Effector memory CD8-positive, alpha-beta T cell (primary cell): ENCODE measurements around the gene SNORC.

ENCODE experiments used
- ATAC-seq: fragments of 150-1000 bp; cut with Tn5 transposase; replicated peaks from 2 replicates; pipeline ENCODE4 v1.10.0; 2021; ENCODE audit warnings: mild to moderate bottlenecking, moderate library complexity
- DNase-seq, 3 experiments: peaks; one replicate each; pipeline ENCODE4 v3.0.0; 2021
- H3K27ac Mint-ChIP-seq, 2 donors: one replicate each; pipeline ENCODE4 v1.8.0; 2022; ENCODE audit warnings: mild to moderate bottlenecking in 2 of 2, mixed read lengths in 2 of 2, moderate library complexity in 2 of 2
- H3K27me3 Mint-ChIP-seq, 2 donors: one replicate each; pipeline ENCODE4 v1.8.0; 2022; ENCODE audit warnings: mixed read lengths in 2 of 2
- H3K36me3 Mint-ChIP-seq: one replicate; pipeline ENCODE4 v1.8.0; 2022; ENCODE audit warnings: mild to moderate bottlenecking, moderate library complexity, mixed read lengths; ENCODE audit not compliant: insufficient read depth
- H3K4me1 Mint-ChIP-seq, 2 donors: one replicate each; pipeline ENCODE4 v1.8.0; 2022; ENCODE audit warnings: low read depth in 2 of 2, mixed read lengths in 2 of 2
- H3K4me3 Mint-ChIP-seq, 2 donors: one replicate each; pipeline ENCODE4 v1.8.0; 2022; ENCODE audit warnings: mild to moderate bottlenecking in 2 of 2, mixed read lengths in 2 of 2, moderate library complexity in 2 of 2
- H3K9me3 Mint-ChIP-seq, 2 donors: one replicate each; pipeline ENCODE4 v1.8.0; 2022; ENCODE audit warnings: mixed read lengths in 2 of 2

SNORC gene

DNA sequence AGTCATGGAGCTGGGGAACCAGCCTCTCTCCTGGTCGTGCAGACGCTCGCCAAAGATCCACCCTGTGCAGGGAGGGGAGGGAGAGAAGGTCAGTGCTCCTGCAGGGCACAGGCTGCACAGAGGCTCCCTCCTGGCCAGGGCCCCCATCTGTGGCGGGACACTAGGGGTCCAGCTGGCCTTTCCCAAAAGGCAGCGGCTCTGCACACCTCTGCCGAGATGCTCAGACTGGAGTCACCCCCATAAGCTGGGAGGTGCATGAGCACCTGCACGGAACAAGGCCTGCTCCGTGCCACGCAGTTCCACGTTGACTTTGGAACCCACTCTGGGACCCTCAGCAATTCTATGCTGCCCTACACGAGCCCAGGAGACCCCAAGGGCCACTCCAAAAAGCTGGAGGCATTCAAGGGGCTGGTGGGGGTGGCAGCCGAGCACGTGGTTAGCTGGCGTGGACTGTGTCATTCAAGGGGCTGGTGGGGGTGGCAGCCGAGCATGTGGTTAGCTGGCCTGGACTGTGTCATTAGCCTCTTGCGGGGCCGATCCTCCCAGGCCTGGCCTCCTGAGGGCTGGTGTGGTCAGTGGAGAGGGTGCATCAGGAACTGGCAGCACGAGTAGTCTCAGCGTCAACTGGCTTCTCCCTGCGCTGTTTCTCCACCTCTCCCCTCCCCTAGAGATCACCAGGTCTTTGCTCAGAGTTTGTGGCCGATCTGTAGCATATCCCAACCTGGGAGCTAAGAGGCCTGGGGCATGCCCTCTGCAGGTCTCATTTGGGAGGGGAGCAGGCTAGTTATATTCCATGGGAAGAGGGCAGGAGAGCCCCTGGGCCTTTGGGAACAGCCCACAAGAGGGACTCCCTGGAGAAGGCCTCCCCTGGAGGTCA, 9.8 kb downstream of the SNORC start:
- ATAC-seq (no peak), DNase-seq (no peak)
- Mint-ChIP-seq H3K4me3 (no peak overlapping the region), H3K27me3 (peaks cover 9 to 33% of the 10 kb centered on the region in 2 donors), H3K27ac (no peak overlapping the region), H3K9me3 (no peaks in the 10 kb centered on the region), H3K36me3 (no peaks in the 10 kb centered on the region), H3K4me1 (peaks cover 8% of the 10 kb centered on the region in 2 donors)

DNA sequence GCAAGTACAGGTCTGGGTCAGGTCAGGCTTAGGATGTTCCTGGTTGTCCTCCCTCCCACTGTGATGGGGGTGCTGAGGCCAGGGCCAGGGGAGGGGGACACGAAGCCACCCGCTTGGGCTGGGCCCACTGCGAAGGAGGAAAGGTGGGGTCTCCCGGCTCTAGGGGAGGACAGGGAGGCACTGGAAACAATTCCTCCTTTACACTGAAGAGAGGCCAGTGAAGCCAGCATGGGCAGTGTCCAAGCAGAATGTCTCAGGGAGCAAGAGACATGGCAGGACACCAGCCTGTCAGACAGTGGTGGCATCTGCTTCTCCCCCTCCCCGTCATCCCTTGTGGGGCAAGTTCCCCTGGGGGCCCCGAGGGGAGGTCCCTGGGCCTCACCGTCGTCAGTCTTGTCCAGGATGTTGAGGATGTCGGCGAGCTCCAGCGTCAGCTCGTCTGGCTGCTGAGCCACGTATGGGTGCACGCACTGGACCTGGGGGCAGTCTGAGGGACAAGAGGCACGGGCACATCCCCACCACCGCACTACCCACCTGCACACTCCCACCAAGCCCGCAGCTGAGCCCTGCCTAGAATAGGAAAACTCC, 10.8 kb downstream of the SNORC start:
- Mint-ChIP-seq H3K4me3 (no peak overlapping the region), H3K4me1 (no peaks in the 10 kb centered on the region), H3K27ac (no peak overlapping the region), H3K9me3 (no peaks in the 10 kb centered on the region), H3K36me3 (no peaks in the 10 kb centered on the region), H3K27me3 (peaks cover 0 to 23% of the 10 kb centered on the region in 2 donors)
- DNase-seq (no peak), ATAC-seq (no peak)

DNA sequence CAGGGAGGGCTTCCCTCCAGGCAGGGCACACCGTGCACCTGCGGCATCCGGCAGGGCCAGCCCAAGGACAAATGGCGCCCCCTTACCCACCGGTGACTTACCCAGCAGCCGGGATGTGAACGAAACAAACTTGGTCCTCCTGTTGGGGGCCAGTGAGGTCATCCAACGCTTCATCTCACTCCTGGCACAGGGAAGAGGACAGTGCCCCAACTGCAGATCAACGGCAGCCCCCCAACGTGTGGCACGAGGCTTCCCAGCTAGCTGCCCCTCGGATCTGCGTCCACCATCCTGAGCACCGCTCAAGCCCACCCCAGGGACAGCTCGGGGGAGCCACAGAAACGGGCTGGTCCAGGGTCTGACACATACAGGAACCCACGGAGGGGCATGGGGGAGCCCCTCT, 12.0 kb downstream of the SNORC start:
- H3K4me3 Mint-ChIP-seq = no peak overlapping the region
- no peak overlapping the region for H3K27ac Mint-ChIP-seq
- ATAC-seq (no peak), DNase-seq (no peak)
- H3K27me3 Mint-ChIP-seq = peaks cover 0 to 22% of the 10 kb centered on the region in 2 donors
- H3K36me3 Mint-ChIP-seq = no peaks in the 10 kb centered on the region
- H3K9me3 Mint-ChIP-seq = no peaks in the 10 kb centered on the region
- no peaks in the 10 kb centered on the region for H3K4me1 Mint-ChIP-seq

DNA sequence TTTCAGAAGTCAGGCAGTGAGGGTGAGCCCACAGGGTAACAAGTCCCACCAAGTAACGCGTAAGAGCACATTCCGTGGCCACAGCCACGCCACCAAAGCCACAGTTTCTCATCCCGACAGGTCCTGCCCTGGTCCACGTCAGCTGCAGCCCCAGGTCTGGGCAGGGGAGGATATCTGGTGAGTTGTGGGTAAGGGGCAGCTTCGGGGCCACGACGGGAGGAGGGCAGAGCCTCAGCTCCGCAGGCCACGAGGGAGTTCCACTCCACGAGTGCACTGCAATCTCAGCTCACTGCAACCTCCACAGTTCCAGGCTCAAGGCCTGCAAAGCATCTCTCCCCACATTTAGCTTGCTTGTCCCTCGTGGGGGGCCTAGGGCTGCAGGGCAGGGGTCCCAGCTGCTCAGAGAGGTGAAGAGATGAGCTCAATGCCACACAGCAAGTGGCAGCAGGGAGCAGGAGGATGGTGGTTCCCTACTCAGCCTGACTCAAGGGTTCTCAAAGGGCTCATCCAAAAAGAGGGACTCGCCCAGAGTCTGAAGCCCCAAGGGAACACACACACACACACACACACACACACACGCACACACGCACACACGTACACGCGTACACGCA, 12.5 kb downstream of the SNORC start:
- no peak for ATAC-seq
- DNase-seq = no peak
- H3K36me3 Mint-ChIP-seq = no peaks in the 10 kb centered on the region
- H3K4me3 Mint-ChIP-seq = no peak overlapping the region
- peaks cover 0 to 17% of the 10 kb centered on the region in 2 donors for H3K27me3 Mint-ChIP-seq
- H3K27ac Mint-ChIP-seq = no peak overlapping the region
- H3K4me1 Mint-ChIP-seq = no peaks in the 10 kb centered on the region
- H3K9me3 Mint-ChIP-seq = no peaks in the 10 kb centered on the region

DNA sequence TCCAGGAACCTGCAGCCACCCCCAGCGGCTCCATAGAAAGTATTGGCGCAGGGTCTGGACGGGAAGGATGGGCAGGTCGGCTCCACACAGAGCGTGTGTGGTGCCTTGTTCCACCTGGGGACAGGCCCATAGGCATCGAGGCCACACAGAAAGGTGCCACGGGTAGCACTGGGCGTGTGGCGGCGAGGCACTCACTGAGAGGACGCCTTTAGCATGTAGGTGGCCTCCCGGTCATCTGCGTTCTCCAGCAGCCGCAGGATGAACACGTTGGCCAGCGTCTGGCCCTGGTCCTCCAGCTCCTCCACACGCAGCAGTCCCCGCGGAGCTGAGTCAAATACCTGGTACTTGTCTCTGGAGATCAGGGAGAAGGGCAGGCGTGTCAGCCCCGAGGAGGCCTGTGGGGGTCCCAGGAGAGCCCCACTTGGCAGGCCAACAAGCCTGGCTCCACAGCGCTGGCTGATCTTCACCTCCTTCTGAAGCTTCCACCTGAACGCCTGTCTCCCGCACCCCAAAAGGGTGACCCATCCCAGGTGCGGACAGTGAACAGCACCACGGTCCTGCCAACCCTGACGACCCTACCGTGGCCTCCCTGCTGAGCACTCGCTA, 13.2 kb downstream of the SNORC start:
- no peaks in the 10 kb centered on the region for H3K4me1 Mint-ChIP-seq
- no peak overlapping the region for H3K4me3 Mint-ChIP-seq
- DNase-seq (no peak), ATAC-seq (no peak)
- H3K36me3 Mint-ChIP-seq = no peaks in the 10 kb centered on the region
- no peaks in the 10 kb centered on the region for H3K9me3 Mint-ChIP-seq
- peaks cover 0 to 11% of the 10 kb centered on the region in 2 donors for H3K27me3 Mint-ChIP-seq
- no peak overlapping the region for H3K27ac Mint-ChIP-seq

DNA sequence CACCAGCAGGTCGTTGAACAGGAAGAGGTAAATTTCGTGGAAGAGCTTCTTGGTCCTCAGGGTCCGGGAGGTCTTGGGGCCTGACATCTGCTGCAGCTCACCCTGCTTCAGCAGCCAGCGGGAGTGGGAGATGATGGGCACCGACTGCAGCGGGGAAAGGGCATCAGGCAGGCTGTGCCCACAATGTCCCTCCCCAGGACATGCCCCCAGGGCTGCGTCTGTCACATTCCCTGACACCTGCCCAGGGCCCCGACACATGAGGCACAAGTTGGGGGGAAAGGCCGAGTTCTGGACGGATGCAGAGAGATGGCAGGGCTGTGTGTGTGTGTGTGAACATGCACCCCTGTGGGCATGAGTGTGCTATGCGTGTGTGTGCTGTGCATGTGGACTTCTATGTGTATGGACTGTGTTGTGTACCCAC, 13.9 kb downstream of the SNORC start:
- no peaks in the 10 kb centered on the region for H3K9me3 Mint-ChIP-seq
- H3K36me3 Mint-ChIP-seq = no peaks in the 10 kb centered on the region
- H3K4me1 Mint-ChIP-seq = peaks cover 0 to 2% of the 10 kb centered on the region in 2 donors
- ATAC-seq (no peak), DNase-seq (no peak)
- no peak overlapping the region for H3K4me3 Mint-ChIP-seq
- H3K27me3 Mint-ChIP-seq = peaks cover 0 to 10% of the 10 kb centered on the region in 2 donors
- H3K27ac Mint-ChIP-seq = no peak overlapping the region

DNA sequence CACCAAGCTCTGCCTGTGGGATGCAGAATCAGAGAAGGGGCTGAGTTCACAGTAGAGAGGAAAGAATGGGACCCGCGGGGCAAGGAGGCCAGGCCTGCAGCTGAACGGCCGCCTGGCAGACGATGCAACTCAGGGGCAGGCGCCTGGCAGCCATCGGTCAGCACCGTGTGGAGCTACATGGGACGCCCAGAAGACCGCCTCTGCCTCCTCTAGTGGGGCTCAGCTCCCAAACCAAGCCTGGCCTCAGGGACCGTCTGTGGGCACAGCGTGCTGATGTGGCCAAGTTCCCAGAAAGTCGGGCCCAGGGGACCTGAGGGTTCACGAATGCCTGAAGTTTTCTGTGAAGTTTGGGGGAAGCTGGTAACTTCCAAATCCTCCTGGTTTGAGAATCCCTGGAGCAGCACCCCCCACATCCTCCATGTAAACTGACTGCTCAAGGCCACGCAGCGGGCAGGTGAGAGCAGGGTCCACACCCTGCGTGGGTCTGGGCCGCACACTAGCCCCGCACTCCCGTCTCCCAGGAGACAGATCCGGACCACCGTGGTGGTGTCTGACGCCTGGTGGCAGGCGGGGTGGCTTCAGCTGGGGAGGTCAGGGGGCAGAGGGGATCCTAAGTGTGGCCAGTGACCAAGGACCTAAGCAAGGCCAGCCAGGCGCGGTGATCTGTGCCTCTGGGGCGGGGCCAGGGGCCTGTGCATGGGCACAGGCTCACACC, 14.6 kb downstream of the SNORC start:
- Mint-ChIP-seq H3K36me3 (no peaks in the 10 kb centered on the region), H3K27ac (no peak overlapping the region)

DNA sequence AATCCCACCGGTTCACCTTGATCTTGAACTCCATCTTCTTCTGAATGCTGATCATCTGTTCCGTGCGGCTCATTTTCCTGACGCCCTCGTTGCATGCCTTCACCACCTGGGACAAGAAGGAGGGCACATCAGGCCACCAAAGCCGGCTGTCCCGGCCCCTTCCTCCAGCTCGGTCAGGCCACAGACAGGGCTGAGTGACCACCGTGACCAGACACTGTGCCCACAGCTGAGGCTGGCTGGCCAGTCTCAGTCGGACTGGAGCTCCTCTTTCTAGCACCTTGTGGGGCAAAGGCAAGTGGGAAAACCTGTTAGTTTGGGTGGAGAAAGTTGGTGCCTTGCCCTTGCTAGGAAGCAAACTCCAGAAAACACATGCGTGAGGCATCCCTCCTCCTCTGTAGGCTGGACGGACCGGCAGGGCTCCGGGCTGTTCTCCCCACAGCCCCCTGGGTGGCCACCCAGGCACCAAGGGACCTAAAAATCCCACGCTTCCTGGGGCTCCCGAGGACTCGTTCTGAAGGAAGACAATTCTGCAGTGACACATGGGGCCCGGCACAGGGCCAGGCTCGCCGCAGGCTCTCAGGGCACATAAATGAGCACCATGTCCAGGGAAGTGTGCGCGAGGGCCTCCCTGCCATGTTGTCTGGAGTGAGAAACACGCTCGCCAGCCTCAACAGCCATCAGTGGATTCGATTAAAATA, 15.3 kb downstream of the SNORC start:
- Mint-ChIP-seq H3K4me1 (peaks cover 0 to 2% of the 10 kb centered on the region in 2 donors), H3K27me3 (peaks cover 4 to 22% of the 10 kb centered on the region in 2 donors), H3K4me3 (no peak overlapping the region), H3K9me3 (no peaks in the 10 kb centered on the region), H3K36me3 (no peaks in the 10 kb centered on the region), H3K27ac (no peak overlapping the region)
- ATAC-seq (no peak), DNase-seq (no peak)

More for the DNA sequence above, 14.6 kb downstream of the SNORC start:
- Mint-ChIP-seq H3K9me3 (no peaks in the 10 kb centered on the region), H3K27me3 (peaks cover 0 to 15% of the 10 kb centered on the region in 2 donors), H3K4me1 (peaks cover 0 to 2% of the 10 kb centered on the region in 2 donors), H3K4me3 (no peak overlapping the region)
- ATAC-seq (no peak), DNase-seq (no peak)

DNA sequence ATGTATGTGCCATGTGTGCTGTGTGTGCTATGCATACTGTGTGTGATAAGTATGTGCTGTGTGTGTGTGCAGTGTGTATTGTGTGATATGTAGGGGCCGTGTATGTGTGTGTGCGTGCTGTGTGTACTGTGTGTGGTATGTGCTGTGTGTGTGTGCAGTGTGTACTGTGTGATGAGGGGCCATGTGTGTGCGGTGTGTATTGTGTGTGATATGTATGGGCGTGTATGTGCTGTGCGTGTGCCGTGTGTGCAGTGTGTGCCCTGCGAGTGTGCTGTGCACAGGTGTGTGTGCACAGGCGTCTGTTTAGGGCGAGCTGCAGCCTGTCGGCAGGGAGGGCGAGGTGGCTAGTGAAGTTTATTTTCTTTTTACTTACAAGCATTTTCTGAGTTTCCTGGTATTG, 16.1 kb downstream of the SNORC start:
- Mint-ChIP-seq H3K9me3 (no peaks in the 10 kb centered on the region), H3K4me3 (no peak overlapping the region)
- no peak for DNase-seq

DNA sequence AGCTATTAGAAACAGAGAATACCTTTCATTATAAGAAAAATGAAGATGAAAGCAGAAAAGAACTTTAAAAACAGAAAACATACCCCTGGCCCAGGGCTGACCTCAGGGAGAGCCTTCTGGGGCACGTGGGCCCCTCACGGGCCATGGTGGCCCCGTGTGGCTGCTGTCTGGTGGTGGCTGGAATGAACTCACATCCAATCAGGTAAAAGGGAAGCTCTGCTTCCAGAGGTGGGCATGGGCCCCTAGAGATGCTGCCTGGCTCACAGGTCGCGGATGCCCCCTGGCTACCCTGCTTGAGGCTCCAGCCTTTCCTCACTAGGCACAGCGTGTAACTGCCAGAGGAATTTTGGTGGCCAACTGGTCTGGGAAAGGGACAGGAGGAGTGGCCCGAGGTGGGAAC, 16.6 kb downstream of the SNORC start:
- Mint-ChIP-seq H3K27ac (no peak overlapping the region), H3K4me3 (no peak overlapping the region), H3K27me3 (peaks cover 16 to 34% of the 10 kb centered on the region in 2 donors), H3K9me3 (no peaks in the 10 kb centered on the region), H3K36me3 (no peaks in the 10 kb centered on the region), H3K4me1 (peaks cover 0 to 2% of the 10 kb centered on the region in 2 donors)
- ATAC-seq (no peak), DNase-seq (no peak)

More for the DNA sequence above, 16.1 kb downstream of the SNORC start:
- Mint-ChIP-seq H3K27ac (no peak overlapping the region), H3K36me3 (no peaks in the 10 kb centered on the region), H3K4me1 (peaks cover 0 to 2% of the 10 kb centered on the region in 2 donors), H3K27me3 (peaks cover 11 to 29% of the 10 kb centered on the region in 2 donors)
- ATAC-seq = no peak

DNA sequence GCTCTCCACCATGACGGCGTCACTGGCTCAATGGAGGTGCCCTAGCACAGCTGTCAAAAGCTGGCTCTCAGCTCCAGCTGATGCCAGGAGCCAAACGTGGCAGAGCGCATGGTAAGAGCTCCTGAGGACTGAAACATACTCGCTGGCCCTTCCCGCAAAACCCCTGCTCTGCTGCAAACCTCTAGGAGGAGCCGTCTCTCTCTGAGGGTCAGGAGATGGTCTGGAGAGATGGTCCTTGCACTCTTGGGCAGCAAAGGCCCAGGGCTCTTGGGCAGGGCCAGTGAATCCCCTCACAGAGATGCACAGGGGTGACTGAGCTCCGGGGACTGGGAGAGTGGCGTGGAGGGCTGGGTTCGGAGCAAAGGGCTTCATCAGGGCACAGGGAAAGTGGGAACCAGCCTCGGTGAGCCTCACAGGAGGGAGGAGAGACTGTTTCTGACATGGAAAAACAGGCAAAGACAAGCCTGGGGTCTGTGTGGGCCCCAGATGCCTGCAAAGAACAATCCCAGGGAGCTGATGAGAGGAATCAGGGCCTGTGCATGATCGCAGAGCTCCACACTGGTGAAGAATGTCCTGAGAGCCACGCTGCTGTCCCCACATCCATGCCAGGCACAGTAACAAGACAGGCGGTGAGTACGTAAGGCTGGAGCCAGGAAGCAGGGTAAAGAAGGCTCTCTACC, 17.2 kb downstream of the SNORC start:
- H3K36me3 Mint-ChIP-seq = no peaks in the 10 kb centered on the region
- H3K4me1 Mint-ChIP-seq = peaks cover 0 to 2% of the 10 kb centered on the region in 2 donors
- no peak for ATAC-seq
- no peaks in the 10 kb centered on the region for H3K9me3 Mint-ChIP-seq
- H3K27ac Mint-ChIP-seq = no peak overlapping the region
- H3K4me3 Mint-ChIP-seq = no peak overlapping the region
- DNase-seq = no peak
- H3K27me3 Mint-ChIP-seq = peaks cover 23 to 41% of the 10 kb centered on the region in 2 donors

DNA sequence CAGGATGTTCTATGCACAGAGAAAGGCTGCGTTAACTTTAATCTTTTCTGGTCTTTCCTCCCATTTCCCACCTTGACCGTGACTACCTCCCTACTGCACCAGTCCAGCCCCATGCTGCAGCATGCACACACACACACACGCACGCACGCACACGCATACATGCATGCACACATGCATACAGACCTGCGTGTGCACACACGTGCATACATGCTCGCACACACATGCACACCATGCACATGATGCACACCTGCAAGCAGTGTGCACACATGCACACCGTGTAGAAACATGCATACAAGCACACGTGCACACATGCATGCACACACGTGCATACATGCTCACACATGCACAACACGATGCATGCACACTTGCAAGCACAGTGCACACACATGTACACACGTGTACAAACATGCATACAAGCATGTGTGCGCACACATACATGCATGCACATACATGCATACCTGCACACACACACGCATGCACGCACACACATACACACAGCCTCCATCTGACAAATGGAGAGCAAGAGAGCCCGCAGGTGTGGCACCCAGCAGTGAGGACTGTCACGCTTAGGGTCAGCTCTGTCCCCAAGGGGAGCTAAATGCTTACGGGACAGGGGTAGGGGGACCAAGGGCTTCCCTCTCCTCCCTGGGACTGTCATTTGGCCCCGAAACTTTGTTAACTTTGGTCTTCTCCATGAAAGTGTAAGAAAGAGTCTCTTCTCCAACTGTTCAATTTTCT, 18.2 kb downstream of the SNORC start:
- Mint-ChIP-seq H3K9me3 (no peaks in the 10 kb centered on the region), H3K4me3 (no peak overlapping the region), H3K27ac (no peak overlapping the region), H3K4me1 (peaks cover 0 to 2% of the 10 kb centered on the region in 2 donors), H3K36me3 (no peaks in the 10 kb centered on the region), H3K27me3 (peaks cover 31 to 50% of the 10 kb centered on the region in 2 donors)
- DNase-seq = no peak
- no peak for ATAC-seq
